Activated T-cell treated with anti-CD3 and anti-CD28 coated beads for 48 hours (primary cell): ENCODE results near the gene ADAMTS14.
"Not testable (repeated sequence)": the region's sequence is repeated elsewhere in the genome, so short reads cannot be mapped to it uniquely, and the experiment has no call there.

Source experiments
- DNase-seq: peaks from one replicate; pipeline ENCODE4 v3.0.0-alpha.2; 2020; ENCODE audit warnings: low read depth

Gene ADAMTS14

DNA sequence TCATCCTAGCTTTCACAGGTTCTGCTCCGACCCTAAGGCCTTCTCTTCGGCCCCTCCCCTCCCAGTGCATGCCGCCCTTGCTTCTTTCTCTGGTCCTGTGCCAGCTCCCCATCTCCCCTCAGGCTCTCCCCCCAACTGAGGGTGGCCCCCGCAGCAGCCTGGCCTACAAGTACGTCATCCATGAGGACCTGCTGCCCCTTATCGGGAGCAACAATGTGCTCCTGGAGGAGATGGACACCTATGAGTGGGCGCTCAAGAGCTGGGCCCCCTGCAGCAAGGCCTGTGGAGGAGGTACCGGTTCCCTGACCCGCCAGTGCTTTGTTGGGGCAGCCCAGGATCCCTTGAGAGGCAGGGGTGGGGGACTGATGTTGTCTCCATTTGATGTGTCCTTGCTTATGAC is 79.0 kb downstream of the ADAMTS14 start:
- DNase-seq = no peak

DNA sequence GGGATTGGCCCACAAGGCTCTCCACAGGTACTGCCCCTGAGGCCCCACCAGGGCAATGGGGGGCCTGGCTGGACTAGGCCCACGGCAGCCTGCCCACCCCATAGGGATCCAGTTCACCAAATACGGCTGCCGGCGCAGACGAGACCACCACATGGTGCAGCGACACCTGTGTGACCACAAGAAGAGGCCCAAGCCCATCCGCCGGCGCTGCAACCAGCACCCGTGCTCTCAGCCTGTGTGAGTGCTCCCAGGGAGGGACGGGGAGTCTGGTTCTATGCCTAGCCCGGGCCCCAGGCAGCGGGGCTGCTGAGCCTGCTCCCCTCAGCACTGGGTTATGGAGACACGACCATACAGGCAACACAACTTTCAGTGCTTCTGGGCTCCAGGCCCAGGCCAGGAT is 79.7 kb downstream of the ADAMTS14 start:
- no peak for DNase-seq

DNA sequence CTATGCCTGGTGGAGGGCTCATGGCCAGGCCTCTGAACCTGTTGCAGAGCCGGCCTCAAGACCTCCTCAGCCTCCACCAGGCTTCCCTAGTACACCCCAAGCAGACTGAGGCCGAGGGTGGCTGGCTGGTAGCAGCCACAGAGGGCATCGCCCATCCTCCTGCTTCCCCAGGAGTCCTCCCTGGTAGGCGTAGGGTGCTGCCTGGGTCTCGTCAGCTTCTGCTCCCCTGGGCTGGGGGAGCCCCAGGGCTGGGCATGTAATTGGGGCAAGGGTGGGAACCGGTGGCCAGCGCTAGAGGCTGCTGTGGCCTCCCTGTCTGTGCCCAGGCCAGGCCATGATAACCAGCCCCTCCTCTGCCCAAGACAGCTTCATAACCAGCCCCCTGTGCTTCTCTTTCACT is 80.3 kb downstream of the ADAMTS14 start:
- DNase-seq = no peak

DNA sequence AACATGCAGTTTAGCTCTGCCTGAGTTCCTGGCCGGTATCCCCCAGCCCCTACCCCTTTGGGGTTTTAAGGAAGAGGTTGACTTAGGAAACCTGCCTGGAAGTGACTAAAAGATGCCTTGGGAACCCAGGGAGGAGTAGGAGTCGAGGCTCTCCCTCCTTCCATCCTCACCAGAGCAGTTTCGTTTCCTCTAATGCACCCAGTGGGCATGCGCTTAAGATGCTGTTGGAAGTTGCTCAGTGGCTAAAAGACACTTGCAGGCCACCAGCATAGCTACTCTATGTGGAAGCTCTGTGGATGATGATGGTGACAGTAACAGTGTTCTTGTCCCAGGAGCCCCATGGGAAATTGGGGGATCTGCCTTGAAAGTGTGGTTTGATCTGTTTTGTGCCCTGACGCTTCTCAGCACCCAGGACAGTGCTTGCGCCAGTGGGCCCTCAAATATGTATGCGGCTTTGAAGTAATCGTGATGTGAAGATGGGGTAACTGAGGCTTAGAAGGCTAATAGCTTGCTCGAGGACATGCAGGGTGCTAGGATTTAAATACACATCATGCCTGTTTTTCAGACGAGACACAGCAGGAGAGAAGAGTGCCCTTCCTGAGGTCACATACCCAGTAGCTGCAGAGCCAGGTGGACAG is 80.8 kb downstream of the ADAMTS14 start:
- no peak for DNase-seq

DNA sequence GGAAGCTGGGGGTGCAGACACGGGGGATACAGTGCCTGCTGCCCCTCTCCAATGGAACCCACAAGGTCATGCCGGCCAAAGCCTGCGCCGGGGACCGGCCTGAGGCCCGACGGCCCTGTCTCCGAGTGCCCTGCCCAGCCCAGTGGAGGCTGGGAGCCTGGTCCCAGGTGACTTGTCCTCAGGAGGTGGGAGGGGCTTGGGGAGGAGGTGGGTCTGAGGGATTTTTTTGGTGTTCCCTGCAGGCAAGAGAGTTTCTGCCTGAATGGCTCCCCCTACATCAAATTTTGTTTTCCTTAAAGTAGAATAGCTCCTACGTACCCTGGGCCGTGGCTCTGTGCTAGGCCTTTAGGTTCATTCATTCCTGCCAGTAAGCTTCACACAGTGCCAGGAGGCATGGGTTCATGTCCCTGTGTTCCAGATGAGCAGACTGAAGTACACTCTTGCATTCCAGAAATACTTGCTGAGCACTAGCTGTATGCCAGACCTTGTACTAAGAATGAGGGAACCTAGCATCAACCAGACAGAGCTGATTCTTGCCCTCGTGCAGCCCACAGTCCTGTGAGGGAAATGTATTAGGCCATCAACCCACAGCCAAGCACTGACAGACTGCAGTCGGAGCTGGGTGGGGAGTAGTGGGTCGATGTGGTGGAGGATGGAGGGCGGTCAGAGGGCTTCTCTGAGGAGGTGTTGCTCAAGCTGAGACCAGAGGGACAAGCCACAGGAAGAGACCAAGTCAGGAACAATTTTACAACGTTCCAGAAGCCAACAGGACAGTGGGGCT is 81.7 kb downstream of the ADAMTS14 start:
- no peak for DNase-seq

DNA sequence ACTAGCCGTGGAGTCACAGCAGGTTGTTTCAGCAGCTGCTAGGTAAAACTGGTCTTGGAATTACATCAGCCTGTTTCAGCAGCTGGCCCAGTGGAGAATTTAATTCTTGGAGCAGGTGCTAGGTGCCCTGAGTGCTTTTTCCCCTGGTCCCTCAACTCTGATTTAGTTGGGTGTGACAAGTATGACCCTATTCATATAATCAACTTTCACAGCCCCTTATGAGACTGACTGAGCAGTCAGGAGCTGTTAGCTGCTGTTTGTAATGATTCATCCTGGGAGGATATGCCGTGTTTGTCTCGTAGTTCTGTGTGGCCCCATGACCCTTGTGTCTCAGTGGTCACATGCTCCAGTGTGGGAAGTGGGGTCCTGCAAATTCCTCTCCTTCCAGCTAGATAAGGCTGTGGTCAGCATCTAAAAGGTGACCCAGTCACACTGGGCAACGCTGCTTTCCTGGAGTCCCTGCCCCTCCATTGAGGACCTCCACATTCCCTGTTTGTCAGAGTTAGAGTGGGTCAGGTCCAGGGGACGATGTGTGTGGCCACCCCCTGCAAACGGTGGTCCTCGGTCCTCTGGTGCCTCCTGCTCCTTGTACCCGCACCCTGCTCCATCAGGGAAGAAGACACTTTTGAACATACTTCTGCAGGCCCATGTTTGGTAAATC is 84.5 kb downstream of the ADAMTS14 start:
- no peak for DNase-seq

DNA sequence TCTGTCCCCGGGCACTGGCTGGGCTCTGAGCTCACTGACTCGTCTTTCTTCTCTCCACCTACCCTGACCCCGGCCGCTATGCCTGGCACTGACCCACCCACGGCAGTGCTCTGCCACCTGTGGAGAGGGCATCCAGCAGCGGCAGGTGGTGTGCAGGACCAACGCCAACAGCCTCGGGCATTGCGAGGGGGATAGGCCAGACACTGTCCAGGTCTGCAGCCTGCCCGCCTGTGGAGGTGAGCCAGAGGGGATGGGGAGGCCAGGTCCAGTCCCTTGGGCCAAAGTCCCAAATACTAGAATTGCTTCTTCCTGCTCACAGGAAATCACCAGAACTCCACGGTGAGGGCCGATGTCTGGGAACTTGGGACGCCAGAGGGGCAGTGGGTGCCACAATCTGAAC is 85.5 kb downstream of the ADAMTS14 start:
- no peak for DNase-seq

DNA sequence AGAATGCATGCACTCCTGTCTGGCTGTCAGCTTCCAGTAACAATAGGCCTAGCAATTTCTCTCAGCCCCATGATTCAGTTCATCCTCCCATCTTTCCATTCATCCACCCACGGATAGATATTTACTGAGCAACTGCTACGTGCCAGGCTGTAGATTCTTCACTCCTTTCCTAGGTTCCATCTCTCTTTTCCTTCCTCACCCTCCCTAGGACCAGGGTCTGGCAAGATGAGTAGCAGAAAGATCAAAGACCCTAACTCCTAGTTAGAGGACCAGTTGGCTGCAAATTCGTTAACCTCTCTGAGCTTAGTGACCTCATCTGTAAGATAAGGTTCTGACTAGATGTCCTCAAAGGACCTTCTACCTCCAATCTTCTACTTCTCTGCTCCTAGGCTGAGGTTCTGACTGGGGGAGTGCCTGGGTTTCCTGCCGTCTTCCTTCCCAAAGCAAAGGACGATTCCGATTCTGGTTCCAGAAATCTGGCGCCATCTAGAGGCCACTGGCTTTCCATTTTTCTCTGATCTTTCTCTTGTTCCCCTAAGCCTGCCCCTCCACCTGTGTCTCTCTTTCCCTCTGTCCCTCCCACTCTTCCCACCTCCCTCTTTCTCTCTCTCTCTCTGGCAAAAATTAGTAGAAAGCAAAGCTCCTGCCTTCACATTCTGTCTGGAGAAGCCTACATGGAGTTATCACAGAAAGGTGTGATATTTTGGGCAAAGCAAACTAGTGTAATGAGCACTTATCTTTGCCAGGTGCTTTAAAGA is 86.6 kb downstream of the ADAMTS14 start:
- DNase-seq = peak; percentile 45

DNA sequence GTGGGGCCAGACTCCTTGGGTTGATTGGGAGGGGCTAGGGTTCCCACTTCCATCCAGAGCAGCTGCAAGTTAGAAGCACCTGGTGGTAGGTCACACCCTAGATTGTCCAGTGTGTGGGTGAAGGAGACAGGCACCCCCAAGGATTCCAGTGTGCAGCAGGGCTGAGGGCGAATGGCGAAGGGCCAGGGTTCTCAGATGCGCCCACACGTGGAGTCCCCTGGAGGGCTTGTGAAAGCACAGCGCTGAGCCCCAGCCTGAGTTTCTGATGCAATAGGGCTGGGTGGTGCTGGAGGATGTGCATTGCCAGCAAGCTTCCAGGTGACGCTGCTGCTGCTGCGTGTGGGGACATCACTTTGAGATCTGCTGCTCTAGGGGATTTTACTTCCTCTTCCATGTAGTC is 87.5 kb downstream of the ADAMTS14 start:
- no peak for DNase-seq

DNA sequence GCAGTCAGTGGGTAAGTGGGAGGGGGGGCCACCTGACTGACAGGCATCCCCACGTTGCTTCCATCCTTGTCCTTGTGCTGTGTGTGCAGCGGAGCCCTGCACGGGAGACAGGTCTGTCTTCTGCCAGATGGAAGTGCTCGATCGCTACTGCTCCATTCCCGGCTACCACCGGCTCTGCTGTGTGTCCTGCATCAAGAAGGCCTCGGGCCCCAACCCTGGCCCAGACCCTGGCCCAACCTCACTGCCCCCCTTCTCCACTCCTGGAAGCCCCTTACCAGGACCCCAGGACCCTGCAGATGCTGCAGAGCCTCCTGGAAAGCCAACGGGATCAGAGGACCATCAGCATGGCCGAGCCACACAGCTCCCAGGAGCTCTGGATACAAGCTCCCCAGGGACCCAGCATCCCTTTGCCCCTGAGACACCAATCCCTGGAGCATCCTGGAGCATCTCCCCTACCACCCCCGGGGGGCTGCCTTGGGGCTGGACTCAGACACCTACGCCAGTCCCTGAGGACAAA is 88.0 kb downstream of the ADAMTS14 start:
- DNase-seq = no peak

DNA sequence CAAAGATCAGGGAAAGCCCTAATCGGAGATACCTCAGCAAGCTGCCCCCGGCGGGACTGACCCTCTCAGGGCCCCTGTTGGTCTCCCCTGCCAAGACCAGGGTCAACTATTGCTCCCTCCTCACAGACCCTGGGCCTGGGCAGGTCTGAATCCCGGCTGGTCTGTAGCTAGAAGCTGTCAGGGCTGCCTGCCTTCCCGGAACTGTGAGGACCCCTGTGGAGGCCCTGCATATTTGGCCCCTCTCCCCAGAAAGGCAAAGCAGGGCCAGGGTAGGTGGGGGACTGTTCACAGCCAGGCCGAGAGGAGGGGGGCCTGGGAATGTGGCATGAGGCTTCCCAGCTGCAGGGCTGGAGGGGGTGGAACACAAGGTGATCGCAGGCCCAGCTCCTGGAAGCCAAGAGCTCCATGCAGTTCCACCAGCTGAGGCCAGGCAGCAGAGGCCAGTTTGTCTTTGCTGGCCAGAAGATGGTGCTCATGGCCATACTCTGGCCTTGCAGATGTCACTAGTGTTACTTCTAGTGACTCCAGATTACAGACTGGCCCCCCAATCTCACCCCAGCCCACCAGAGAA is 88.8 kb downstream of the ADAMTS14 start:
- no peak for DNase-seq

DNA sequence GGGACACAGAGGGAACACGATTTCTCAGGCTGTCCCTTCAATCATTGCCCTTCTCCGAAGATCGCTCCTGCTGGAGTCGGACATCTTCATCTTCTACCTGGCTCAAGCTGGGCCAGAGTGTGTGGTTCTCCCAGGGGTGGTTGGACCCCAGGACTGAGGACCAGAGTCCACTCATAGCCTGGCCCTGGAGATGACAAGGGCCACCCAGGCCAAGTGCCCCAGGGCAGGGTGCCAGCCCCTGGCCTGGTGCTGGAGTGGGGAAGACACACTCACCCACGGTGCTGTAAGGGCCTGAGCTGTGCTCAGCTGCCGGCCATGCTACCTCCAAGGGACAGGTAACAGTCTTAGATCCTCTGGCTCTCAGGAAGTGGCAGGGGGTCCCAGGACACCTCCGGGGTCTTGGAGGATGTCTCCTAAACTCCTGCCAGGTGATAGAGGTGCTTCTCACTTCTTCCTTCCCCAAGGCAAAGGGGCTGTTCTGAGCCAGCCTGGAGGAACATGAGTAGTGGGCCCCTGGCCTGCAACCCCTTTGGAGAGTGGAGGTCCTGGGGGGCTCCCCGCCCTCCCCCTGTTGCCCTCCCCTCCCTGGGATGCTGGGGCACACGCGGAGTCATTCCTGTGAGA is 89.5 kb downstream of the ADAMTS14 start:
- no peak for DNase-seq

DNA sequence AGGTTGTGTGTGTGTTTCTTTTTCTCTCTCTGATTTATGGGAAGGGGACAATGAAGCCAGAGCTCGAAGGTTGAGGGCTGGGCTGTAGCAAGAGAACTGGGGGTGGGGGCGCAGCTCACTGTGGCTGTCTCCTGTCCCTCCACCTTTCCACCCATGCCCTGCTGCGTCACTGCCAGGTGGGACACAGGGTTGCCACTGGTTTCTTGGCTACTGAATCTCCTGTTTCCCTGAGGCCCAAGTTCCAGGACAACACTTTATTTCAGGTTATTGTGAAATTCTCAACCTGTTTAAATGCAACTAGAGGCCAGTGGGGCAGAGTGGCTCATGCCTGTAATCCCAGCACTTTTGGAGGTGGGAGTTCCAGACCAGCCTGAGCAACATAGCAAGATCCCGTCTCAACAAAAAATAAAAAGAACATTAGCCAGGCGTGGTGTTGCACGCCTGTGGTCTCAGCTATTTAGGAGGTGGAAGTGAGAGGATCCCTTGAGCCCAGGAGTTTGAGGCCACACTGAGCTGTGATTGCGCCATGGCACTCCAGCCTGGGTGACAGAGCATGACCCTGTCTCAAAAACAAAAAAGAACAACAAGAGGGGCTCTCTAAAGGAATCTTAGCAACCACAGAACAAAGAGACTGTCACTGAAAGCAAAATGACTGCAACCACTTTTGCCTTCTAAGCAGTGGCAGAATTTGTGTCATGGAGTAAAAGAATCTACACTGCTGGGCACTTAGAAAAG is 90.3 kb downstream of the ADAMTS14 start:
- no peak for DNase-seq

DNA sequence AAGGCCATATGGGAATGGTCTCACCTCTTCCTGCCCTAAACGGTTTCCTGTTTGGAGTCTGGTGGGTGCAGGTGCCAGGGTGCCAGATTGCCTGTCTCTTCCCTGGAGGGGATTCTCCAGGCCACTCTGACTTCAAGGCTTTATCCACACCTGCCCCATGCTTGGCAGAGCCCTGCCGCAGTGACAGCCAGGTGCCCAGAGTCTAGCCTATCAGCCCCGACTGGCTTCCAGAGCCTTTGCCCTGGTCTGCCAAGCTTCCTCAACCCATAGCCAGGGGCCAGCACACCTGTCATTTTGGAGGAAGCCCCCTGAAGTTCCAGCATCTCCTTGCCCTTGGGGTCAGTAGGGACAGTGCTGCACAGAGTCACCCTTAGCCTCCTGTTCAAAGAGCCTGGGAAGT is 91.3 kb downstream of the ADAMTS14 start:
- no peak for DNase-seq

DNA sequence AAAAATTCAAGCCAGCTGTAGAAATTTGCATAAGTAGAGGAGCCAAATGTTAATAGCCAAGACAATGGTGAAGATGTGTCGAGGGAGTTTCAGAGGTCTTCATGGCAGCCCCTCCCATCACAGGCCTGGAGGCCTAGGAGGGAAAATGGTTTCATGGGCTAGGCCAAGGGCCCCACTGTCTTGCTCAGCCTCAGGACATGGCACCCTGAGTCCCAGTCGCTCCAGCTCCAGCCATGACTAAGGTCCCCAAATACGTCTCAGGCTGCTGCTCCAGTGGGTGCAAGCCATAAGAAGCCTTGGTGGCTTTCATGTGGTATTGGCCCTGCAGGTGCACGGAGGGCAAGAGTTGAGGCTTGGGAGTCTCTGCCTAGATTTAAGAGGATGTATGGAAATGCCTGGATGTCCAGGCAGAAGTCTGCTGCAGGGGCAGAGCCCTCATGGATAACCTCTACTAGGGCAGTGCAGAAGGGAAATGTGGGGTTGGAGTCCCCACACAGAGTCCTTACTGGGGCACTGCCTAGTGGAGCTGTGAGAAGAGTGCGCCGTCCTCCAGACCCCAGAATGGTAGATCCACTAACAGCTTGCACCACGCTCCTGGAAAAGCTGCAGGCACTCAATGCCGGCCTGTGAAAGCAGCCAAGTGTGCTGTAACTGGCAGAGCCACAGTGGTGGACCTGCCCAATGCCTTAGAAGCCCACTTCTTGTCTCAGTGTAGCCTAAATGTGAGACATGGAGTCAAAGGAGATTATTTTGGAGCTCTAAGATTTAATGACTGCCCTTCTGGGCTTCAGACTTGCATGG is 93.7 kb downstream of the ADAMTS14 start:
- DNase-seq = no peak

DNA sequence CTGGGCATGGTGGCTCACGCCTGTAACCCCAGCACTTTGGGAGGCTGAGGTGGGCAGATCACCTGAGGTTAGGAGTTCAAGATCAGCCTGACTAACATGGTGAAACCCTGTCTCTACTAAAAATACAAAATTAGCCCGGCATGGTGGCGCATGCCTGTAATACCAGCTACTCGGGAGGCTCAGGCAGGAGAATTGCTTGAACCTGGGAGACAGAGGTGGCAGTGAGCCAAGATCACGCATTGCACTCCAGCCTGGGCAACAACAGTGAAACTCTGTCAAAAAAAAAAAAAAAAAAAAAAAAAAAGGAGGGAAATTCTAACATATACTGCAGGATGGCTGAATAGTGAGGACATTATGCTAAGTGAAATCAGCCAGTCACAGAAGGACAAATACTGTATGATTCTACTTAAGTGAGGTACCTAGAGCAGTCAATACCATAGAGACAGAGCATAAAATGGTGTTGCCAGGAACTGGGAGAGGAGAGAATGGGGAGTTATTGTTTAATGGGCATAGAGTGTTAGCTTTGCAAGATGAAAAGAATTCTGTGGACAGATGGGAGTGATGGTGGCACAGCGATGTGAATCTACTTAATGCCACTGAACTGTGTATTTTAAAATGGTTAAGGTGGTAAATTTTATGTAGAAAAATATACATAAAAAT is 95.8 kb downstream of the ADAMTS14 start:
- DNase-seq = not testable (repeated sequence)

DNA sequence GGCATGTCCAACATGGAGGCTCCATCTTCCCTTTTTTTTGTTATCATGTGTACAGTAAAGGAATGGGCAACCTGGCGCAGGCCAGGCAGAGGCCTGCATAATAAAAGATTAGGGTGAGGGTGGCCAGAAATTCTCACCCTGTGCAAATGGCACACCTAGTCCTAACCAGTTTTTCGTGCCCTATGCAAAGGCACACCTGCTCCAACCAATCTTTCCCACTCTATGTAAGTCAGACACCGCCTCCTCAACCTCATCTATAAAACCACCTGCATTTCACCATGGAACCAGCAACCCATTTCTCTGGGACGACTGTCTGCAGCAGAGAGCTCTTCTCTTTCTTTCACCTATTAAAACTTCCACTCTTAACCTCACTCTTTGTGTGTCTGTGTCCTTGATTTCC is 96.8 kb downstream of the ADAMTS14 start:
- no peak for DNase-seq

DNA sequence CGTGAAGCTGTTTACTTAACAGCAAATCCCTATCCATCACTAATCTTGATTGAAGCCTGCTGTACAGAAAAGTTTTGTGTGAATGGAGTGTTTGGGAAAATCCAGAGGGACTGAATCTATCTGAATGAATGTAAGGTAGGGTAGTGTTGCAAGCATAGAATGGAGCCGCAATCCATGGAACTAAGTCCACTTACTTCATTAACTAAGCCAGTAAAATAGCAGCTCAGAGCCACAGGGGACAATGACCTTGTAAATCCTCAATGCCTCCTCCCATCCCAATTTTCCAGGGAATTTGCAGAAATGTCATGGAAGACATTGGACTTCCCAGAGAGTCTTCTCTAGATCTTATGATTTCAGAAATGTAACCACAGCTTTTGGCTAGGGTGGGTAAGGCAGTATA is 97.7 kb downstream of the ADAMTS14 start:
- DNase-seq = no peak

DNA sequence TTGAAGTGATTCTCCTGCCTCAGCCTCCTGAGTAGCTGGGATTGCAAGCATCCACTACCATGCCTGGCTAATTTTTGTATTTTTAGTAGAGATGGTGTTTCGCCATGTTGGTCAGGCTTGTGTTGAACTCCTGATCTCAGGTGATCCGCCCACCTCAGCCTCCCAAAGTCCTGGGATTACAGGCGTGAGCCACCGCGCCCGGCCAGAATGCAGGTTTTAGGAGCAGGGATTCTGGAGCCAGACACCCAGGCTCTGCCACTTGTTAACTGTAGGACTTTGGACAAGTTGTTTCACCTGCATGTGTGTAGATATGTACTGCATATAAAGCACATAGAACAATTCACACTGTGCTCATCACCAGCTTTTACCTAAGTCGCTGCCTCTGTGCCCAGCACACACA is 98.2 kb downstream of the ADAMTS14 start:
- not testable (repeated sequence) for DNase-seq
